GM19238 (cell line): ENCODE measurements around the gene GUK1.

Experiments
- DNase-seq: peaks from one replicate; pipeline ENCODE4 v3.0.0; 2011; ENCODE audit warnings: low spot score; ENCODE audit not compliant: insufficient read length

The GUK1 gene

GRCh38 chr1:228125185-228125584, 14.9 kb upstream of the GUK1 start:
- DNase-seq, result no peak

GRCh38 chr1:228131766-228132165, 8.3 kb upstream of the GUK1 start:
- DNase-seq, result no peak

GRCh38 chr1:228134591-228134990, 5.5 kb upstream of the GUK1 start:
- DNase-seq, result no peak

- DNase-seq, result no peak
These were observed 3.2 kb upstream of the GUK1 start for GRCh38 chr1:228136901-228137300.

GRCh38 chr1:228139406-228139930, 611 bp upstream of the GUK1 start:
- no peak for DNase-seq

- DNase-seq, result no peak
These were observed 696 bp downstream of the GUK1 start for GRCh38 chr1:228140724-228141225.

GRCh38 chr1:228141226-228142044, 1.4 kb downstream of the GUK1 start:
- peak; percentile 61 for DNase-seq

- no peak for DNase-seq
These were observed 2.1 kb downstream of the GUK1 start for GRCh38 chr1:228142155-228142691.

GRCh38 chr1:228142701-228143136, 2.6 kb downstream of the GUK1 start:
- no peak for DNase-seq

- DNase-seq, result no peak
These were observed 3.6 kb downstream of the GUK1 start for GRCh38 chr1:228143480-228144192.

GRCh38 chr1:228144193-228144992, 4.3 kb downstream of the GUK1 start:
- DNase-seq, result no peak

- no peak for DNase-seq
These were observed 4.9 kb downstream of the GUK1 start for GRCh38 chr1:228144993-228145343.

GRCh38 chr1:228145463-228146416, 5.7 kb downstream of the GUK1 start:
- no peak for DNase-seq

- DNase-seq, result no peak
These were observed 6.5 kb downstream of the GUK1 start for GRCh38 chr1:228146417-228147150.

- no peak for DNase-seq
These were observed 7.1 kb downstream of the GUK1 start for GRCh38 chr1:228147151-228147693.

- no peak for DNase-seq
These were observed 7.7 kb downstream of the GUK1 start for GRCh38 chr1:228147768-228148167.

- no peak for DNase-seq
These were observed 8.2 kb downstream of the GUK1 start for GRCh38 chr1:228148196-228148861.

GRCh38 chr1:228148935-228149405, 8.9 kb downstream of the GUK1 start:
- DNase-seq, result no peak
